Metanephros (tissue), 1 donor: ENCODE measurements around the gene MRPL44. TPM values are rescaled to one million over a fixed set of nuclear protein-coding genes. Genes with fewer than 3 reads are reported as not detected.

Experiments used
- total RNA-seq: library from RNA; depleted of rRNA; stranded (reverse); fragments of >200 nt; gene quantifications from one replicate; pipeline ENCODE4 v1.2.3, GENCODE V29; 2014

Gene MRPL44
- 33.5 TPM for total RNA-seq

GRCh38 chr2:223957092-223957851, at the start of gene MRPL44:
TSS of gene MRPL44 (plus strand) at chr2:223957463. CDS start at chr2:223957473, 10 bp downstream.

GRCh38 chr2:223944703-223945531, 12.3 kb upstream of the MRPL44 start, which contains the start of gene WDFY1:
TSS of gene WDFY1 (minus strand) at chr2:223945335. CDS start at chr2:223945284, 51 bp downstream.

Other genes starting within 250 kb of the MRPL44 start
- 21.9 TPM for gene AP1S3, start 119.9 kb upstream of the MRPL44 start, total RNA-seq
- gene WDFY1, start 12.1 kb upstream of the MRPL44 start, total RNA-seq = 112 TPM
- 70.3 TPM for gene SERPINE2, start 81.8 kb downstream of the MRPL44 start, total RNA-seq